SK-N-SH (cell line): ENCODE measurements around the gene SUFU. TPM values are rescaled to one million over a fixed set of nuclear protein-coding genes. Genes with fewer than 3 reads are reported as not detected.
A peak's percentile ranks its signal among the peaks of the same experiment; 100 is the strongest.

Source experiments
- CTCF ChIA-PET: fragments of 300-600, 350-600 bp; formaldehyde crosslinking; extraction: SDS; loops from one replicate; lab custom pipeline; 2021; lab: Yijun Ruan, JAX
- POLR2A ChIA-PET: fragments of 350-600 bp; sonication (Branson Sonifier 250); formaldehyde crosslinking; extraction: SDS; loops from one replicate; lab custom pipeline; 2020; ENCODE audit warnings: antibody characterized with exemption, inconsistent platforms; lab: Yijun Ruan, JAX
- DNase-seq: peaks from one replicate; pipeline ENCODE4 v3.0.0; 2012
- H2AFZ ChIP-seq: fragments of 200-600 bp; sonication (generic); 2 replicates; pipeline ENCODE4 v1.8.1; 2016; ENCODE audit warnings: antibody characterized with exemption, mild to moderate bottlenecking, low read depth
- H3F3A ChIP-seq: fragments of 200-600 bp; sonication (generic); replicated peaks from 2 replicates; pipeline ENCODE3; 2016; ENCODE audit warnings: antibody characterized with exemption, mild to moderate bottlenecking; ENCODE audit not compliant: insufficient read depth
- H3K27ac ChIP-seq, 2 experiments: fragments of 200-500 bp in 1 of 2; fragments of 200-600 bp in 1 of 2; sonication (Bioruptor generic) in 1 of 2; sonication (generic), shearing (Covaris generic) in 1 of 2; 2 replicates each; pipeline versions ENCODE4 v1.5.1 to v1.6.1; 2014 to 2016; ENCODE audit warnings: low read depth in 2 of 2, inconsistent platforms in 1 of 2, low read length in 1 of 2, mild to moderate bottlenecking in 1 of 2, mixed read lengths in 1 of 2
- H3K27me3 ChIP-seq: fragments of 200-600 bp; sonication (generic), shearing (Covaris generic); 2 replicates; pipeline ENCODE4 v1.6.1; 2016; ENCODE audit warnings: mixed run types; ENCODE audit not compliant: insufficient read depth
- H3K36me3 ChIP-seq, 2 experiments: fragments of 200-500 bp in 1 of 2; fragments of 200-600 bp in 1 of 2; sonication (Bioruptor generic) in 1 of 2; sonication (generic) in 1 of 2; replicated peaks in 1 of 2; 2 replicates each; pipeline versions ENCODE3 to v1.5.1; 2014 to 2016; ENCODE audit warnings: low read length in 1 of 2, mild to moderate bottlenecking in 1 of 2; ENCODE audit not compliant: insufficient read depth in 2 of 2, control insufficient read depth in 1 of 2
- H3K4me1 ChIP-seq, 2 experiments: fragments of 200-500 bp in 1 of 2; fragments of 200-600 bp in 1 of 2; sonication (Bioruptor generic) in 1 of 2; sonication (generic), shearing (Covaris generic) in 1 of 2; 2 replicates each; pipeline versions ENCODE4 v1.5.1 to v1.6.1; 2014 to 2016; ENCODE audit warnings: low read depth in 1 of 2, low read length in 1 of 2, mixed run types in 1 of 2; ENCODE audit not compliant: insufficient read depth in 2 of 2, control insufficient read depth in 1 of 2
- H3K4me2 ChIP-seq: fragments of 200-600 bp; sonication (generic), shearing (Covaris generic); 2 replicates; pipeline ENCODE4 v1.6.1; 2017; ENCODE audit warnings: mixed run types
- H3K4me3 ChIP-seq, 2 experiments: fragments of 200-500 bp in 1 of 2; fragments of 200-600 bp in 1 of 2; sonication (Bioruptor generic) in 1 of 2; sonication (generic), shearing (Covaris generic) in 1 of 2; 2 replicates each; pipeline versions ENCODE4 v1.5.1 to v1.8.1; 2014 to 2016; ENCODE audit warnings: low read depth in 2 of 2, inconsistent platforms in 1 of 2, low read length in 1 of 2, mild to moderate bottlenecking in 1 of 2, mixed read lengths in 1 of 2, moderate library complexity in 1 of 2
- H3K79me2 ChIP-seq: fragments of 200-600 bp; sonication (generic); 2 replicates; pipeline ENCODE4 v1.8.1; 2017; ENCODE audit warnings: mild to moderate bottlenecking; ENCODE audit not compliant: insufficient read depth
- H3K9ac ChIP-seq: fragments of 200-600 bp; sonication (generic); 2 replicates; pipeline ENCODE4 v1.6.1; 2017; ENCODE audit warnings: mixed run types
- H3K9me2 ChIP-seq: fragments of 200-600 bp; sonication (generic); 2 replicates; pipeline ENCODE4 v1.6.1; 2017; ENCODE audit warnings: mixed run types
- H3K9me3 ChIP-seq: fragments of 200-600 bp; sonication (generic); 2 replicates; pipeline ENCODE4 v1.6.1; 2017; ENCODE audit warnings: mixed run types, mild to moderate bottlenecking, moderate library complexity
- H4K20me1 ChIP-seq: fragments of 200-600 bp; sonication (generic); 2 replicates; pipeline ENCODE4 v1.6.1; 2017; ENCODE audit warnings: mild to moderate bottlenecking, mixed run types; ENCODE audit not compliant: insufficient read depth
- CHD2 ChIP-seq: fragments of 150-350 bp; IDR thresholded peaks from 2 replicates; pipeline ENCODE4 v1.6.1; 2018; ENCODE audit warnings: low read length; ENCODE audit not compliant: partially characterized antibody
- GABPA ChIP-seq: IDR thresholded peaks from 2 replicates; pipeline ENCODE4 v1.4.0; 2012; ENCODE audit warnings: low read depth, mild to moderate bottlenecking
- GATA2 ChIP-seq: sonication (generic); formaldehyde crosslinking; IDR thresholded peaks from 2 replicates; pipeline ENCODE4 v1.5.0; 2020; ENCODE audit warnings: mild to moderate bottlenecking, missing genetic modification reagents
- IRF3 ChIP-seq: fragments of 150-350 bp; IDR thresholded peaks from 2 replicates; pipeline ENCODE4 v1.6.1; 2016; ENCODE audit warnings: mild to moderate bottlenecking, low read depth, low read length
- MXI1 ChIP-seq: IDR thresholded peaks from 2 replicates; pipeline ENCODE4 v1.6.1; 2012; ENCODE audit warnings: mild to moderate bottlenecking, low read depth, low read length, improper control_type of control experiment
- NRF1 ChIP-seq: IDR thresholded peaks from 2 replicates; pipeline ENCODE4 v1.6.1; 2012; ENCODE audit warnings: low read depth, mild to moderate bottlenecking, low read length
- PBX3 ChIP-seq: IDR thresholded peaks from 2 replicates; pipeline ENCODE4; 2012
- POLR2AphosphoS5 ChIP-seq: IDR thresholded peaks from 2 replicates; pipeline ENCODE4 v1.6.1; 2012; ENCODE audit warnings: low read depth, low read length
- RAD21 ChIP-seq: IDR thresholded peaks from 2 replicates; pipeline ENCODE4 v1.6.1; 2012; ENCODE audit warnings: mild to moderate bottlenecking, low read length
- TAF1 ChIP-seq: IDR thresholded peaks from 2 replicates; pipeline ENCODE4 v1.6.1; 2012; ENCODE audit warnings: low read depth, mild to moderate bottlenecking, low read length, moderate library complexity, borderline replicate concordance
- TCF12 ChIP-seq: IDR thresholded peaks from 2 replicates; pipeline ENCODE4 v1.4.0; 2012
- YY1 ChIP-seq: IDR thresholded peaks from 2 replicates; pipeline ENCODE4 v1.4.0; 2012; ENCODE audit warnings: low read depth, mild to moderate bottlenecking
- WGBS: methylation state at CpG from one replicate; pipeline ENCODE4 v1.1.6; 2017; ENCODE audit warnings: low lambda C conversion rate; 5-methylcytosine and 5-hydroxymethylcytosine counted together
- polyA plus RNA-seq, 3 experiments: library from polyadenylated mRNA; depleted of rRNA; stranded (reverse); fragments of >200 nt; gene quantifications; 2 replicates each; pipeline ENCODE4 v1.2.3, GENCODE V29; 2012
- TF ChIP-seq, protein P1 (sequence below): IDR thresholded peaks from 2 replicates; pipeline ENCODE4 v1.4.0; 2012; ENCODE audit warnings: low read depth, borderline replicate concordance
- TF ChIP-seq, protein P2 (sequence below): IDR thresholded peaks from 2 replicates; pipeline ENCODE4 v1.4.0; 2012; ENCODE audit warnings: low read depth, borderline replicate concordance
- TF ChIP-seq, protein P3 (sequence below): IDR thresholded peaks from 2 replicates; pipeline ENCODE4 v1.4.0; 2012; ENCODE audit warnings: low read depth

SUFU gene
- polyA plus RNA-seq, 1 of the 3 experiments (the other 2 are of a cell fraction), result 5.7 TPM

- H3K9me3 ChIP-seq, result no peaks in the 10 kb centered on the region
- H2AFZ ChIP-seq, result peak within 1 kb of the TSS; percentile 93
- peak within 1 kb of the TSS; percentile 77 to 80 for H3K27ac ChIP-seq
- POLR2A ChIA-PET, result interaction anchor here (1.0 kb wide), 1 partner anchor 81 kb away, joined by 4 read pairs; no protein-coding TSS in a partner anchor
- H3K36me3 ChIP-seq, result peaks cover 0 to 2% of the 10 kb centered on the region in 2 experiments
- peak; percentile 71; the same call in 1 of the 2 replicates for TF ChIP-seq GATA2 (CRISPR knock-in tag)
- peak; percentile 77 for TF ChIP-seq POLR2AphosphoS5
- TF ChIP-seq TAF1, result peak; percentile 32; the same call in 1 of the 2 replicates
- TF ChIP-seq, protein P1, sequence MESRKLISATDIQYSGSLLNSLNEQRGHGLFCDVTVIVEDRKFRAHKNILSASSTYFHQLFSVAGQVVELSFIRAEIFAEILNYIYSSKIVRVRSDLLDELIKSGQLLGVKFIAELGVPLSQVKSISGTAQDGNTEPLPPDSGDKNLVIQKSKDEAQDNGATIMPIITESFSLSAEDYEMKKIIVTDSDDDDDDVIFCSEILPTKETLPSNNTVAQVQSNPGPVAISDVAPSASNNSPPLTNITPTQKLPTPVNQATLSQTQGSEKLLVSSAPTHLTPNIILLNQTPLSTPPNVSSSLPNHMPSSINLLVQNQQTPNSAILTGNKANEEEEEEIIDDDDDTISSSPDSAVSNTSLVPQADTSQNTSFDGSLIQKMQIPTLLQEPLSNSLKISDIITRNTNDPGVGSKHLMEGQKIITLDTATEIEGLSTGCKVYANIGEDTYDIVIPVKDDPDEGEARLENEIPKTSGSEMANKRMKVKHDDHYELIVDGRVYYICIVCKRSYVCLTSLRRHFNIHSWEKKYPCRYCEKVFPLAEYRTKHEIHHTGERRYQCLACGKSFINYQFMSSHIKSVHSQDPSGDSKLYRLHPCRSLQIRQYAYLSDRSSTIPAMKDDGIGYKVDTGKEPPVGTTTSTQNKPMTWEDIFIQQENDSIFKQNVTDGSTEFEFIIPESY, result no peak
- peak; percentile 61 for TF ChIP-seq MXI1
- TF ChIP-seq NRF1, result peak; percentile 77
- peak; percentile 14; the same call in 1 of the 2 replicates for TF ChIP-seq TCF12
- no peak for TF ChIP-seq RAD21
- TF ChIP-seq, protein P2, sequence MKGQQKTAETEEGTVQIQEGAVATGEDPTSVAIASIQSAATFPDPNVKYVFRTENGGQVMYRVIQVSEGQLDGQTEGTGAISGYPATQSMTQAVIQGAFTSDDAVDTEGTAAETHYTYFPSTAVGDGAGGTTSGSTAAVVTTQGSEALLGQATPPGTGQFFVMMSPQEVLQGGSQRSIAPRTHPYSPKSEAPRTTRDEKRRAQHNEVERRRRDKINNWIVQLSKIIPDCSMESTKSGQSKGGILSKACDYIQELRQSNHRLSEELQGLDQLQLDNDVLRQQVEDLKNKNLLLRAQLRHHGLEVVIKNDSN, result no peak
- TF ChIP-seq PBX3, result peak; percentile 46
- TF ChIP-seq, protein P3, sequence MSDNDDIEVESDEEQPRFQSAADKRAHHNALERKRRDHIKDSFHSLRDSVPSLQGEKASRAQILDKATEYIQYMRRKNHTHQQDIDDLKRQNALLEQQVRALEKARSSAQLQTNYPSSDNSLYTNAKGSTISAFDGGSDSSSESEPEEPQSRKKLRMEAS, result peak; percentile 23; the same call in 1 of the 2 replicates
- TF ChIP-seq CHD2, result peak; percentile 95
- TF ChIP-seq GABPA, result peak; percentile 67; the same call in 1 of the 2 replicates
- no peak; the same call in 1 of the 2 replicates for TF ChIP-seq YY1
- no peak for TF ChIP-seq IRF3
- peaks cover 50% of the 10 kb centered on the region for H4K20me1 ChIP-seq
- peak; percentile 80 for DNase-seq
- H3K9me2 ChIP-seq, result no peaks in the 10 kb centered on the region
- under 1% methylated on average over 16 of the region's 42 CpGs for WGBS
- CTCF ChIA-PET, result interaction anchor here (0.6 to 5.7 kb wide), 20 partner anchors 8 to 273 kb away, joined by 3 to 110 read pairs (median 4); no protein-coding TSS in a partner anchor
- H3K4me3 ChIP-seq, result peak within 1 kb of the TSS; percentile 85 to 95
- no peaks in the 10 kb centered on the region for H3K27me3 ChIP-seq
- peaks cover 8 to 15% of the 10 kb centered on the region in 2 experiments; a peak in 2 of 4 replicates for H3K4me1 ChIP-seq
- peak within 1 kb of the TSS; percentile 80 for H3K9ac ChIP-seq
- H3K79me2 ChIP-seq, result peaks cover 77% of the 10 kb centered on the region
- peak within 1 kb of the TSS; percentile 73 for H3K4me2 ChIP-seq
- H3F3A ChIP-seq, result peaks cover 4% of the 10 kb centered on the region
Measured at GRCh38 chr10:102502337-102503151, 1.2 kb upstream of the SUFU start, which contains the start of gene ACTR1A. Gene ACTR1A, minus strand, starts transcription at chr10:102502712. Its CDS starts 65 bp downstream, at chr10:102502647.
